HG03432 (cell line): ENCODE results near the gene TMEM127.
A peak's percentile ranks its signal among the peaks of the same experiment; 100 is the strongest.

ENCODE experiments used
- ATAC-seq: cut with Tn5 transposase; IDR thresholded peaks from one replicate; pipeline ENCODE4 v1.9.1; 2021; ENCODE audit warnings: mild to moderate bottlenecking, moderate library complexity; ENCODE audit not compliant: unreplicated experiment

Gene TMEM127

DNA sequence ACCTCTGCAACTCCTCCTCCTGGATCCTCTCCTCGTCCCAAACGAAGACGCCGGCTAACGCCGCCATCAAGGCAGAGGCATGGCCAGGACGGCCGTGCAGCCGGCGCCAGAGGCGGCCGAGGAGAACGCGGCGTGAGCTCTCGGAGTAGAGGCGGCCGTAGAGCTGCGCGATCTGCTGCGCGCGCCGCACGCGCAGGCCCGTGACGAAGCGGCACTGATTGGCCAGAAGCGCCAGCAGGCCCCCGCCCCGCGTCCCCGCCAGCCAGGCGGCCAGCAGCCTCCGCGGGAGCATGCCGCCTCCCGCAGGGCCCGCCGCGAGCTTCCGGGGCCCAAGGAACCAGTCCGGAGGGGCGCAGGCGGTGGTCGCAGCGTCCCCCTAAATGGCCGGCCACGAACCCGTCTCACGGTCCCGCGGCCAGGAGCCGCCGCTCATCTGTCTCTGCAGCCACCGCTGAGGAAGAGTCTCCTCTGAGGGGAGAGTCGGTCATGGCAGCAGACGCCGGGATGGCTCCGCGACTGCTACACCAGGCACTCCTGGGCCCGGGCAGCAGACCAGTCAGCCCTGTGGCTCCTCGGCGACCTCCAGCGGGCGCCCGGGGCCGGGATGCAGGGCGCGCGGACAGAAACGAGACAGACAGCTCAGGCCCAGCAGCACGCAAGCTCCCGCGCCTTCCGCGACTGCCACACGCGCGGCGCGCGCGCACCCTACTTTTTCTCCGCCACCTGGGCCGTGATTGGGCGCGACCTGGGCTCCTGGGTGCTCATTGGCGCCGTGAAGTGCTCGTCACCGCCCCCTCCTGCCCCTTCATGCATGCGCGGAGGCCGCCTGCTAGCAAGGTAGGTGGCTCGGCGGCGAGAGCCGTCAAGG, 57.4 kb downstream of the TMEM127 start, which contains the start of gene STARD7:
TSS of gene STARD7 (minus strand) at position 685 of the 868 bp plus-strand sequence. CDS start at position 292, 393 bp downstream.
- peak; percentile 91 for ATAC-seq

- peak; percentile 2 for ATAC-seq
Observed at GRCh38 chr2:96207774-96208142, 58.0 kb downstream of the TMEM127 start.

DNA sequence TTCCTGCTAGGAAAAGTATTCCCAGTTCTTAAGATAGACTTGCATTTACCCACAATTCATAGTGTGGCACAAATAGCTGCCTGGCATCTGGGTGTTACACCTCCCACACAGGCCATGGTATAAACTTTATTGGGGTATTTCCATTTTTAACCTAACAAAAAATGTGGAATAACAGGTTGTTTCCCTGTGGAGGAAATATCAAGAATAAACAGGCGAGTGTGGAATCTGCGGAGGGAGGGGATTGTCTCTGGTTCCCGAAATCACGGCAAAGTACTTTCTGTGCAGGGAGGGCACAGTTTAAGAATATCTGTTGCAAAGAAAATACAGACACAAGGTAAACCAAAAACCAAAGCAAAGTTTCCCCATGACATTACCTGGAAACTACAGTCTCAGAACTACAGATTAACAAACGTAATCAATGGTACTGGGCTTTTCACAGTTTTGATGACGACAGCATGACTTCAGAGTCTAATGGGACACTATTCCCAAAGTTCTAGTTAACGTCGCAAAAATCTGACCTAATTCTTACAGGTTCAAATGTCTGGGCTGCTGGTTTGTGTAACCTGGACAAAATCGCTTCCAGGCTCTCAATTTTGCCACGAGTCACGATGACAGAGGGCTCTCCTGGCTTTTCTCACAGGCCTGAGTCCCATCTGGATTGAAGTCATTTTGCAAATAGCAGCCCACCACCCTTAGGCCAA, 58.6 kb downstream of the TMEM127 start:
- no peak for ATAC-seq

DNA sequence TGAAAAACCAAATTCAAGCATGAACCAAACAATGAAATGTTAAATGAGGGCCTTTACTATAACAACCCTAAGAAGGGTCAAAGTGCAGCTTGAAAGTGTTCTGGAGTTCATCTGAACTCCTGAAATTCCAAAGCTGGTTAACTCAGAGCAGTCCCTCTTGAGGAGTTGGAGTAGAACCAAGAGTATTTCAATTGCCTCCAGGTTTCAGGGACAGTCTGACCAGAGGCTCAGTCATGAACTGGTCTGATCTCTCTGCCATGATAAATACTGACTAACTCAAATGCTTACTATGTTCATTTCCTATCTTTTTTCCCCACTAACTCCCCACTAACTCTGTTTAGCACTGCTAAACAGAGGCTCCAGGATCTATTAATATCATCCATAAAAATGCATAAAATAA, 59.9 kb downstream of the TMEM127 start:
- ATAC-seq, result no peak

DNA sequence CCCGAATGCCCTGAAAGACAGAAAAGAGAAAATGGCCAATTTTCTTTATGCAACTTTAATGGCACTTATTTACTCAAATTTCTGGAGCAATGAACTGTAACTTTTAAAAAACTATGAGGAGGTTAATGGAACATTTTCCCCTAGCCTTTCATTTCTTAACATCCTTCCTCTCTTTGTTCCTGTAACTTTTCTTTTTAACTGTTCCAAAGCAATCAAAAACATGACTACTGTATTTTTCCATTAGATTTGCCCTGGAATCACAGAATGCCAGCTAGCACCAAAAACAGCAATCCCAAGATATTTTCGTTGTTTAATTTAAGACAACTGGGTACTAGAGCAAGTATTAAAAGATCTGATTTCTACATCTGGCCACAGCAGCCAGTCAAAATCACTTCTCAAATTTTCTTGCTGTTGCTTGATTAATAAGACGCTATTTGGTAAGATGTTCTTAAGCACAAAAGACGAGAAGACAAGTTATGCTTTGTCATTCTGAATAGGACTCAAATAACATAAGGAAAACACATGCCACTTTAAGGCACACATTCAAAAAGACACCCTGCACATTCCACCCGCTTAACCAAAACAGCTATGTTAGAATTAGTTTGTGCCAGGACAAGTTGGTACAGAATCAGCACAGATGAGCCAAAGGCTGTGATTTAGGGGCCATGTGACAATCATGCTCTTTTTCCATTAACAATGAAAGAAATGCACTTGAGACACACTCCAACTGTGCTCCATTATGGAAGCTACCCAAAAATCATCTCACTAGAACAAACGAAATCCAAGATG, 60.8 kb downstream of the TMEM127 start:
- ATAC-seq, result no peak

GRCh38 chr2:96203130-96204028, 62.4 kb downstream of the TMEM127 start:
- ATAC-seq, result no peak

DNA sequence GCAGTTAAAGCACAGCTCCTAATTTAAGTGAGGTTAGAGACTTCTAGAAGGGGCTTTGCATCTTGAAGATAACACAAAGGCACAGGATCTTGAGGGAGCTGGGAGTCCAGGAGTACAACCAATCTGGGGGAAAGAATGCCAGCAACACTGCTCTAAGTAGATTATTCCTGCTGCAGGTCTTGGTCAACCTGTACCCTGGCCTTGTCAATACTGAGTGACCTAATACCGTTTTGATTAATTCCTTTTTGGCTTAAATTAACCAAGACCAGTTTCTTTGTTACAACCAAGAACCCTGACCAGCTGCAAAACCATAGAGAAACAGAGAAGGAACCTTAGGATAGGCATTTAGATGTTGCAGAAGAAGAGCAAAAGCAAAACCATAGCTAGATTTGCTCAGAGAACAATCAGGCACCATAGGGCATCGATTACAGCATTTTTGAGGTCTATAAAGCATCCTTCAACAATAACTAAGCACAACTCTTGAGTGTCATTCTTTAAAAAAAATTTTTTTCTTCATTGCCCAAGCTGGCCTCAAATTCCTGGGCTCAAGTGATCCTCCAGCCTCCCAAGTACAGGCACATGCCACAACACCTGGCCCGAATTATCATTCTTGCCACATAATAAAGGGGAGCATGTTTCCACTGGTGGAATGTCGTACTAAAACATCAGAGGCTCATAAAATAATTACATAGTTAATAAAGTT, 63.5 kb downstream of the TMEM127 start:
- ATAC-seq, result no peak

GRCh38 chr2:96201338-96201737, 64.5 kb downstream of the TMEM127 start:
- ATAC-seq, result no peak

GRCh38 chr2:96198921-96199320, 66.9 kb downstream of the TMEM127 start:
- no peak for ATAC-seq
